HG02571 (cell line): Measurements from ENCODE around the gene RHOT1.
"Not testable (repeated sequence)": the region's sequence is repeated elsewhere in the genome, so short reads cannot be mapped to it uniquely, and the experiment has no call there.

ENCODE experiments used
- ATAC-seq: cut with Tn5 transposase; IDR thresholded peaks from one replicate; pipeline ENCODE4 v1.9.1; 2021; ENCODE audit warnings: mild to moderate bottlenecking, moderate library complexity; ENCODE audit not compliant: unreplicated experiment

RHOT1 gene

GRCh38 chr17:32142038-32142856 lies at the start of gene RHOT1:
RHOT1 (plus strand) TSS chr17:32142502; CDS start chr17:32142693, 191 bp downstream.
- peak; percentile 70 for ATAC-seq

GRCh38 chr17:32099686-32100085 lies 42.6 kb upstream of the RHOT1 start:
- ATAC-seq, result no peak

- not testable (repeated sequence) for ATAC-seq
These were observed 42.0 kb upstream of the RHOT1 start for GRCh38 chr17:32100323-32100722.

GRCh38 chr17:32100971-32101631 lies 41.2 kb upstream of the RHOT1 start:
- no peak for ATAC-seq

GRCh38 chr17:32102172-32102571 lies 40.1 kb upstream of the RHOT1 start:
- ATAC-seq, result no peak

GRCh38 chr17:32102646-32103186 lies 39.6 kb upstream of the RHOT1 start:
- no peak for ATAC-seq

- no peak for ATAC-seq
These were observed 38.7 kb upstream of the RHOT1 start for GRCh38 chr17:32103476-32104113.

- ATAC-seq, result no peak
These were observed 38.1 kb upstream of the RHOT1 start for GRCh38 chr17:32104158-32104557.

GRCh38 chr17:32106471-32106981 lies 35.8 kb upstream of the RHOT1 start:
- not testable (repeated sequence) for ATAC-seq

- ATAC-seq, result not testable (repeated sequence)
These were observed 35.1 kb upstream of the RHOT1 start for GRCh38 chr17:32107194-32107593.

- ATAC-seq, result no peak
These were observed 31.7 kb upstream of the RHOT1 start for GRCh38 chr17:32110596-32110995.

GRCh38 chr17:32111141-32111771 lies 31.0 kb upstream of the RHOT1 start:
- ATAC-seq, result no peak

- no peak for ATAC-seq
These were observed 29.9 kb upstream of the RHOT1 start for GRCh38 chr17:32112416-32112815.

GRCh38 chr17:32114536-32114935 lies 27.8 kb upstream of the RHOT1 start:
- no peak for ATAC-seq

GRCh38 chr17:32115546-32115945 lies 26.8 kb upstream of the RHOT1 start:
- ATAC-seq, result not testable (repeated sequence)

- no peak for ATAC-seq
These were observed 25.4 kb upstream of the RHOT1 start for GRCh38 chr17:32116937-32117336.

GRCh38 chr17:32117399-32117798 lies 24.9 kb upstream of the RHOT1 start:
- ATAC-seq, result no peak

GRCh38 chr17:32118088-32118487 lies 24.2 kb upstream of the RHOT1 start:
- ATAC-seq, result not testable (repeated sequence)

- ATAC-seq, result no peak
These were observed 23.5 kb upstream of the RHOT1 start for GRCh38 chr17:32118835-32119234.

GRCh38 chr17:32120141-32120540 lies 22.2 kb upstream of the RHOT1 start:
- ATAC-seq, result no peak

- ATAC-seq, result no peak
These were observed 21.6 kb upstream of the RHOT1 start for GRCh38 chr17:32120716-32121115.
